ENCODE measurements around the gene MRPS26. TPM values are rescaled to one million over a fixed set of nuclear protein-coding genes. Genes with fewer than 3 reads are reported as not detected.

The MRPS26 gene
- polyA plus RNA-seq, 3 donors, result 19.4 to 36.6 (median 29.8) TPM

- Mint-ChIP-seq H3K4me3 (no peak overlapping the region), H3K9me3 (no peaks in the 10 kb centered on the region), H3K27me3 (ENCODE audit: low read depth in 3 of 3) (no peaks in the 10 kb centered on the region), H3K4me1 (no peaks in the 10 kb centered on the region), H3K36me3 (peaks cover 0 to 66% of the 10 kb centered on the region in 2 donors), H3K27ac (no peak overlapping the region)
- Histone ChIP-seq H3K27ac (ENCODE audit: low read depth in 1 of 2, low read length in 2 of 2) (no peak overlapping the region), H3K9ac (ENCODE audit: insufficient read depth, low read length, poor library complexity, severe bottlenecking) (no peak overlapping the region), H3K4me3 (replicated peaks in 1 of 3; ENCODE audit: low read depth in 2 of 3, low read length in 3 of 3) (no peak overlapping the region), H3K27me3 (ENCODE audit: control insufficient read depth in 2 of 2, insufficient read depth in 2 of 2, low read length in 2 of 2) (no peaks in the 10 kb centered on the region), H2AFZ (ENCODE audit: insufficient read depth, low read depth, low read length, poor library complexity, severe bottlenecking) (no peak overlapping the region), H4K20me1 (ENCODE audit: insufficient read depth, low read length) (no peaks in the 10 kb centered on the region), H3K4me1 (ENCODE audit: control insufficient read depth in 1 of 2, insufficient read depth in 2 of 2, low read length in 2 of 2) (no peaks in the 10 kb centered on the region), H3K79me2 (ENCODE audit: insufficient read depth, low read length) (no peaks in the 10 kb centered on the region), H3K9me3 (replicated peaks in 1 of 2; ENCODE audit: control insufficient read depth in 1 of 2, insufficient read depth in 1 of 2, low read length in 2 of 2) (no peaks in the 10 kb centered on the region), H3K4me2 (replicated peaks; ENCODE audit: extremely low read depth, low read length, poor library complexity, severe bottlenecking) (no peak overlapping the region), H3K36me3 (replicated peaks in 1 of 2; ENCODE audit: control insufficient read depth in 1 of 2, insufficient read depth in 2 of 2, low read length in 2 of 2) (peaks cover 58 to 95% of the 10 kb centered on the region in 2 donors)
- WGBS (ENCODE audit: insufficient coverage), result 100% methylated on average over 6 of the region's 8 CpGs
- no peak for TF ChIP-seq CTCF (IDR thresholded peaks at IDR 0.05)
- no peak for DNase-seq
- intact Hi-C loops (cut with micrococcal nuclease), result no loop called here
Measured at GRCh38 chr20:3032624-3033023, 13.2 kb upstream of the MRPS26 start.

- 100% methylated on average over 2 of the region's 3 CpGs for WGBS (ENCODE audit: insufficient coverage)
- Histone ChIP-seq H3K4me1 (ENCODE audit: control insufficient read depth in 1 of 2, insufficient read depth in 2 of 2, low read length in 2 of 2) (no peaks in the 10 kb centered on the region), H3K4me3 (replicated peaks in 1 of 3; ENCODE audit: low read depth in 2 of 3, low read length in 3 of 3) (no peak overlapping the region), H4K20me1 (ENCODE audit: insufficient read depth, low read length) (no peaks in the 10 kb centered on the region), H3K4me2 (replicated peaks; ENCODE audit: extremely low read depth, low read length, poor library complexity, severe bottlenecking) (no peak overlapping the region), H3K27ac (ENCODE audit: low read depth in 1 of 2, low read length in 2 of 2) (no peak overlapping the region), H3K9ac (ENCODE audit: insufficient read depth, low read length, poor library complexity, severe bottlenecking) (no peak overlapping the region), H3K36me3 (replicated peaks in 1 of 2; ENCODE audit: control insufficient read depth in 1 of 2, insufficient read depth in 2 of 2, low read length in 2 of 2) (peaks cover 65 to 85% of the 10 kb centered on the region in 2 donors), H3K27me3 (ENCODE audit: control insufficient read depth in 2 of 2, insufficient read depth in 2 of 2, low read length in 2 of 2) (no peaks in the 10 kb centered on the region), H3K9me3 (replicated peaks in 1 of 2; ENCODE audit: control insufficient read depth in 1 of 2, insufficient read depth in 1 of 2, low read length in 2 of 2) (no peaks in the 10 kb centered on the region), H3K79me2 (ENCODE audit: insufficient read depth, low read length) (no peaks in the 10 kb centered on the region), H2AFZ (ENCODE audit: insufficient read depth, low read depth, low read length, poor library complexity, severe bottlenecking) (no peak overlapping the region)
- intact Hi-C loops (cut with micrococcal nuclease), result no loop called here
- Mint-ChIP-seq H3K4me1 (no peaks in the 10 kb centered on the region), H3K9me3 (no peaks in the 10 kb centered on the region), H3K27me3 (ENCODE audit: low read depth in 3 of 3) (peaks cover 0 to 3% (median 0%) of the 10 kb centered on the region in 3 donors), H3K27ac (peak overlapping the region in 1 of 7 donors; percentile 29), H3K36me3 (peaks cover 38 to 79% of the 10 kb centered on the region in 2 donors), H3K4me3 (no peak overlapping the region)
- TF ChIP-seq CTCF (IDR thresholded peaks at IDR 0.05), result no peak
- no peak for DNase-seq
Measured at GRCh38 chr20:3037654-3038053, 8.2 kb upstream of the MRPS26 start.

Data from CD14-positive monocyte (primary cell).